ENCODE data around the gene MAFG.

DNA sequence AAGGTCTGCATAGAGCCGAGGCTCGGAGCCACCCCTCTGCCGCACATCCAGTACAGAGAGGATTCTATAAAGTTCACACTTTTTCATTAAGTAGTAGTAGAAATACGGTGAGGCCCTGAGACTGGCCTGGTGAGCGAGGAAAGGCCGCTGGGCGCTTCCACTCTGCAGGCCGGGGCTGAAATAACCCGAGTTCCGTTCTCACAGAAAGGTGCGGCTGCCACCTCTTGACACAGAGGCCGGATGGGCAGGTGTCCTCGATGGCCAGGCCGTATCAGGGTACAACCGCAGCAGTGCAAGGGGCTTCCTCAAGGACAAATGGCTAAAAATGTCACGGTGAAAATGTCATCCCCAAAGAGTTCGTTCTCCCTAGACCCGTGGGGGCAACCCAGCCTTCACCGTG lies 15.6 kb downstream of the MAFG start:
- TF ChIP-seq, protein P1, sequence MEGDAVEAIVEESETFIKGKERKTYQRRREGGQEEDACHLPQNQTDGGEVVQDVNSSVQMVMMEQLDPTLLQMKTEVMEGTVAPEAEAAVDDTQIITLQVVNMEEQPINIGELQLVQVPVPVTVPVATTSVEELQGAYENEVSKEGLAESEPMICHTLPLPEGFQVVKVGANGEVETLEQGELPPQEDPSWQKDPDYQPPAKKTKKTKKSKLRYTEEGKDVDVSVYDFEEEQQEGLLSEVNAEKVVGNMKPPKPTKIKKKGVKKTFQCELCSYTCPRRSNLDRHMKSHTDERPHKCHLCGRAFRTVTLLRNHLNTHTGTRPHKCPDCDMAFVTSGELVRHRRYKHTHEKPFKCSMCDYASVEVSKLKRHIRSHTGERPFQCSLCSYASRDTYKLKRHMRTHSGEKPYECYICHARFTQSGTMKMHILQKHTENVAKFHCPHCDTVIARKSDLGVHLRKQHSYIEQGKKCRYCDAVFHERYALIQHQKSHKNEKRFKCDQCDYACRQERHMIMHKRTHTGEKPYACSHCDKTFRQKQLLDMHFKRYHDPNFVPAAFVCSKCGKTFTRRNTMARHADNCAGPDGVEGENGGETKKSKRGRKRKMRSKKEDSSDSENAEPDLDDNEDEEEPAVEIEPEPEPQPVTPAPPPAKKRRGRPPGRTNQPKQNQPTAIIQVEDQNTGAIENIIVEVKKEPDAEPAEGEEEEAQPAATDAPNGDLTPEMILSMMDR (IDR thresholded peaks at IDR 0.05 in 4 of 5, conservative IDR thresholded peaks at IDR 0.05 in 1 of 5) = no peak
- no peak for TF ChIP-seq POLR2A (IDR thresholded peaks at IDR 0.05)

Measured in gastrocnemius medialis (tissue), 4 donors.